Retina (tissue), 1 donor: ENCODE measurements around the gene TMTC1.

Source experiments
- DNase-seq: peaks from one replicate; pipeline ENCODE4 v3.0.0-alpha.2; 2016

The TMTC1 gene

GRCh38 chr12:29707846-29708245 lies 75.9 kb downstream of the TMTC1 start:
- no peak for DNase-seq

GRCh38 chr12:29706311-29706710 lies 77.4 kb downstream of the TMTC1 start:
- DNase-seq, result no peak

GRCh38 chr12:29703528-29703927 lies 80.2 kb downstream of the TMTC1 start:
- DNase-seq, result no peak

GRCh38 chr12:29702972-29703371 lies 80.8 kb downstream of the TMTC1 start:
- DNase-seq, result no peak

- no peak for DNase-seq
Observed at GRCh38 chr12:29702222-29702621, 81.5 kb downstream of the TMTC1 start.

- DNase-seq, result no peak
Observed at GRCh38 chr12:29700761-29701481, 82.8 kb downstream of the TMTC1 start.

GRCh38 chr12:29698756-29699155 lies 85.0 kb downstream of the TMTC1 start:
- no peak for DNase-seq

- DNase-seq, result no peak
Observed at GRCh38 chr12:29695800-29696199, 87.9 kb downstream of the TMTC1 start.

GRCh38 chr12:29695026-29695425 lies 88.7 kb downstream of the TMTC1 start:
- no peak for DNase-seq

- no peak for DNase-seq
Observed at GRCh38 chr12:29694002-29694401, 89.7 kb downstream of the TMTC1 start.

- no peak for DNase-seq
Observed at GRCh38 chr12:29692237-29692636, 91.5 kb downstream of the TMTC1 start.

GRCh38 chr12:29691161-29691854 lies 92.4 kb downstream of the TMTC1 start:
- DNase-seq, result no peak

- DNase-seq, result no peak
Observed at GRCh38 chr12:29690728-29691127, 93.0 kb downstream of the TMTC1 start.

- DNase-seq, result no peak
Observed at GRCh38 chr12:29688914-29689313, 94.8 kb downstream of the TMTC1 start.

GRCh38 chr12:29682088-29682487 lies 101.7 kb downstream of the TMTC1 start:
- DNase-seq, result no peak

GRCh38 chr12:29681370-29681769 lies 102.4 kb downstream of the TMTC1 start:
- no peak for DNase-seq

GRCh38 chr12:29676676-29677075 lies 107.1 kb downstream of the TMTC1 start:
- DNase-seq, result no peak

GRCh38 chr12:29674463-29674862 lies 109.3 kb downstream of the TMTC1 start:
- DNase-seq, result no peak

- DNase-seq, result no peak
Observed at GRCh38 chr12:29673346-29673745, 110.4 kb downstream of the TMTC1 start.

GRCh38 chr12:29672580-29672979 lies 111.2 kb downstream of the TMTC1 start:
- DNase-seq, result no peak

GRCh38 chr12:29671742-29672141 lies 112.0 kb downstream of the TMTC1 start:
- no peak for DNase-seq

GRCh38 chr12:29667011-29667410 lies 116.7 kb downstream of the TMTC1 start:
- DNase-seq, result no peak

- no peak for DNase-seq
Observed at GRCh38 chr12:29665107-29665506, 118.6 kb downstream of the TMTC1 start.

- no peak for DNase-seq
Observed at GRCh38 chr12:29662734-29663323, 120.9 kb downstream of the TMTC1 start.
